Measurements from ENCODE around the gene KCNH4.

DNA sequence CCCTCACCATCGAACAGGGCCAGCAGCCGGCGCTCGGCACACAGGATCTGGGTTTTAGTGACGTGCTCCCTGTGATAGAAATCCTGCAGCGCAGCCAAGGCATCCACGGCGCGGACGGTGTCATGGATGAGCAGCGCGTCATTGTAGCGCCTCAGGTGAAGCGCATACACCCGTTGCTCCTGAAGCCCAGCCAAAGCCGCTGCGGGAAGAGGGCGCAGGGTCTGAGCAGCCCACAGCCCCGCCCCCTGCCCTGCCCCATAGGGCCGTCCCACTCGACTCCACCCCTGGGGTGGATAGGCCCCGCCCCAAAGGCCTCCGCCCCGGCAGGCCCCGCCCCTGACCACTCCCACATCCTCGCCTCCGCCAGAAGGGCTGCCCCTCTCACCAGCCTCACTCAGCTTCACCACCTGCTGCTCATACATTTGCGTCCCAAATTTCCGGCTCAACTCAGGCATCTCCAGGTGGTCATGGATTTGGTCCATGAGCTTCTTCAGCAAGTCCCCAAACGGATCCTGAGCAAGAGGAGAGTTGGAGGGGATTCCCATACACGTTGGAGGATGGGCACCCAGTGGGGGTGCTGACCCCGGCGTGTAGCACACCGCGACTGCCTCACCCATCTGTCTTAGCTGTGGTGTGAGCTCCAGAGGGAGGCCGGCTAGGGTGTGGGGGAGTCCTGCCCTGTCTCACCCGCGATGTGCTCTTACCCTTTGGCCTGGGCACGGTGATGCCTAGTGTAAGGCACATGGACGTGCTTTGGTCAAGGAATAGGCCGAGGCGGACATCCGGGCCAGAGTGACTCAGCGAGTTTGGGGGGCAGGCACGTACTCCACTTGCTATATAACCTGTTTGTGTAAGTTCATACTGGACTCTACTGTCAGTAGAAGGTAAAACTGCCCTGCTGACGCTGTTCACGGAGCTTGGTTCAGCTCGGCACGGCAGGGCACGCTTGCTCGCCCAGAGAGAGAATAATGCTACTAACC lies 73.1 kb downstream of the KCNH4 start:
- no peak for TF ChIP-seq POLR2AphosphoS5 (IDR thresholded peaks at IDR 0.05)
- TF ChIP-seq, protein P1, sequence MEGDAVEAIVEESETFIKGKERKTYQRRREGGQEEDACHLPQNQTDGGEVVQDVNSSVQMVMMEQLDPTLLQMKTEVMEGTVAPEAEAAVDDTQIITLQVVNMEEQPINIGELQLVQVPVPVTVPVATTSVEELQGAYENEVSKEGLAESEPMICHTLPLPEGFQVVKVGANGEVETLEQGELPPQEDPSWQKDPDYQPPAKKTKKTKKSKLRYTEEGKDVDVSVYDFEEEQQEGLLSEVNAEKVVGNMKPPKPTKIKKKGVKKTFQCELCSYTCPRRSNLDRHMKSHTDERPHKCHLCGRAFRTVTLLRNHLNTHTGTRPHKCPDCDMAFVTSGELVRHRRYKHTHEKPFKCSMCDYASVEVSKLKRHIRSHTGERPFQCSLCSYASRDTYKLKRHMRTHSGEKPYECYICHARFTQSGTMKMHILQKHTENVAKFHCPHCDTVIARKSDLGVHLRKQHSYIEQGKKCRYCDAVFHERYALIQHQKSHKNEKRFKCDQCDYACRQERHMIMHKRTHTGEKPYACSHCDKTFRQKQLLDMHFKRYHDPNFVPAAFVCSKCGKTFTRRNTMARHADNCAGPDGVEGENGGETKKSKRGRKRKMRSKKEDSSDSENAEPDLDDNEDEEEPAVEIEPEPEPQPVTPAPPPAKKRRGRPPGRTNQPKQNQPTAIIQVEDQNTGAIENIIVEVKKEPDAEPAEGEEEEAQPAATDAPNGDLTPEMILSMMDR (IDR thresholded peaks at IDR 0.05): no peak
